Measurements from ENCODE around the gene OLFML2A. TPM values are rescaled to one million over a fixed set of nuclear protein-coding genes. Genes with fewer than 3 reads are reported as not detected.

OLFML2A gene
- total RNA-seq, 2 donors from 2014 or later = 16.7 to 18.5 TPM

- H3K27me3 ChIP-seq (replicated peaks; ENCODE audit: insufficient read depth) = no peaks in the 10 kb centered on the region
- intact Hi-C loops (cut with DNase I) = no loop called here
- TF ChIP-seq POLR2AphosphoS5 (IDR thresholded peaks at IDR 0.05) (no peak), POLR2A (IDR thresholded peaks at IDR 0.05) (no peak), CTCF (IDR thresholded peaks at IDR 0.05) (no peak)
- no peak overlapping the region for H3K27ac ChIP-seq
- no peaks in the 10 kb centered on the region for H3K4me1 ChIP-seq (replicated peaks)
- no peak for DNase-seq (ENCODE audit: low spot score)
- no peaks in the 10 kb centered on the region for H3K9me3 ChIP-seq
- 61% methylated on average over 9 of the region's 9 CpGs for WGBS
- H3K36me3 ChIP-seq = no peaks in the 10 kb centered on the region
- no peak overlapping the region for H3K4me3 ChIP-seq
Observed at GRCh38 chr9:124795881-124796431, 19.0 kb downstream of the OLFML2A start.

DNA sequence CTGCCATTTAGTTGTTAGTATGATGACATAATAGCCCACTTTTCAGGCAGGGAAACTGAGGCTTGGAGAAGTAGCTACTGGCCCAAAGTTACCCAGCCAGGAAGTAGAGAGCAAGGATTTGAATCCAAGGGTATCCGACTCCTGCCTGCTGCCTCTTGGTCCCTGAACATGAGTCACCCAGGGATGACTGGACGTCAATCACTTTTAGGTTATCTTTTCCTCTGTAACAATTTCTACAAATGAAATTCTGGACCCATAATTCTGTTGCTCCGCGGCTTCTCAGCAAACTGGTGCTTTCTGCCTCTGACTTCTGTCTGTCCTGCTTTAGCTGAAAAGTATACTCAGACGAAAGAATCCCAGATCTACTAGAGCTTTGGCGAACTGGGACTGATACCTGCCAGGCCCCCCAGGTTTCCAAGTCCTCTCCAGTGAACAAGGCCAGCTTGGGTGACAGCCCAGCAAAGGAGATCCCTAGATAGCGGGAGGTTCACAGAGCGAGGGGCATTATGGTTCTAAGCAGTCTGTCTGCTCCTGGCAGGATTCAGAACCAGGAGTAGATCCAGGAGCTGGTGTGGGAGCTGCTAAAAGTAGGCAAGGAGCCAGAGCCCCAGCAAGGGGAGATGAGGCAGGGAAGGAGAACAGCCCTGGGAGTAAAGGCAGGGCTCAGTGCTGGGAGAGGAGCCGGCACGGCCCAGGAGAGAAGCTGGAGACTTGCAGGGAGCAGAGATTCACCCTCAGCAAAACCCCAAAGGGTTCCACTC lies 20.6 kb downstream of the OLFML2A start:
- no peak for DNase-seq (ENCODE audit: low spot score)
- intact Hi-C loops (cut with DNase I) = no loop called here
- no peaks in the 10 kb centered on the region for H3K36me3 ChIP-seq
- H3K27ac ChIP-seq = no peak overlapping the region
- no peak overlapping the region for H3K4me3 ChIP-seq
- TF ChIP-seq POLR2A (IDR thresholded peaks at IDR 0.05) (no peak), POLR2AphosphoS5 (IDR thresholded peaks at IDR 0.05) (no peak), CTCF (IDR thresholded peaks at IDR 0.05) (no peak)
- no peaks in the 10 kb centered on the region for H3K27me3 ChIP-seq (replicated peaks; ENCODE audit: insufficient read depth)
- H3K4me1 ChIP-seq (replicated peaks) = no peaks in the 10 kb centered on the region
- H3K9me3 ChIP-seq = no peaks in the 10 kb centered on the region
- WGBS = 45% methylated on average over 10 of the region's 10 CpGs

DNA sequence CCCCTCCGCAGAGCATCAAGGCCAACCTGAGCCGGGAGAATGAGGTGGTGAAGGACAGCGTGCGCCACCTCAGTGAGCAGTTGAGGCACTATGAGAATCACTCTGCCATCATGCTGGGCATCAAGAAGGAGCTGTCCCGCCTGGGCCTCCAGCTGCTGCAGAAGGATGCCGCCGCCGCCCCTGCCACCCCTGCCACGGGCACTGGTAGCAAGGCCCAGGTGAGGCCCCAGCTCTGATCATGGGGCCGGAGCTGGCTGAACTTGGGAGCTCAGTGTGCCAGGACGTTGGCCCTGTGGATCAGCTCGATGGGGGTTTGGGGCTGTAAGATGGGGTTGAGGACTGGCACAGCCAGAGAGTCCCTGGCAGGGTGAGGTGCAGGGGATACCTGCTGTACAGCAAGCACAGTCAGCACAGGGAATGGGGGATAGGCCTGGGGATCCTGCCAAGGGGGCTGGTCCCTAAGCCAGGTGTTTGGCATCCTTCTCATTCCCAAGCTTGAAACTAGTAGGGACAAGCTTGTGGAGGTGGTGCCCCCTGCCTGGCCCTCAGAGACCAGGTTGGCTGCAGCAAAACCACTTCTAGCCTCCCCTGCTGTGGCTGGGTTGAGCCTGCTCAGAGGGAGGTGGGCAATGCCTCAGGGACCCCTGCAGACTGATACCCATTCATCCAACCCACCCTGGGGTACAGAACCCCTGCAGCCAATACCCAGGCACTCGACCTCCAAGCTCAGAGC lies 22.5 kb downstream of the OLFML2A start:
- Histone ChIP-seq H3K4me1 (replicated peaks) (no peaks in the 10 kb centered on the region), H3K36me3 (no peaks in the 10 kb centered on the region), H3K27ac (no peak overlapping the region), H3K9me3 (no peaks in the 10 kb centered on the region), H3K27me3 (replicated peaks; ENCODE audit: insufficient read depth) (no peaks in the 10 kb centered on the region), H3K4me3 (no peak overlapping the region)
- WGBS = 59% methylated on average over 13 of the region's 13 CpGs
- intact Hi-C loops (cut with DNase I) = no loop called here
- TF ChIP-seq CTCF (IDR thresholded peaks at IDR 0.05) (no peak), POLR2A (IDR thresholded peaks at IDR 0.05) (no peak), POLR2AphosphoS5 (IDR thresholded peaks at IDR 0.05) (no peak)
- DNase-seq (ENCODE audit: low spot score) = no peak

DNA sequence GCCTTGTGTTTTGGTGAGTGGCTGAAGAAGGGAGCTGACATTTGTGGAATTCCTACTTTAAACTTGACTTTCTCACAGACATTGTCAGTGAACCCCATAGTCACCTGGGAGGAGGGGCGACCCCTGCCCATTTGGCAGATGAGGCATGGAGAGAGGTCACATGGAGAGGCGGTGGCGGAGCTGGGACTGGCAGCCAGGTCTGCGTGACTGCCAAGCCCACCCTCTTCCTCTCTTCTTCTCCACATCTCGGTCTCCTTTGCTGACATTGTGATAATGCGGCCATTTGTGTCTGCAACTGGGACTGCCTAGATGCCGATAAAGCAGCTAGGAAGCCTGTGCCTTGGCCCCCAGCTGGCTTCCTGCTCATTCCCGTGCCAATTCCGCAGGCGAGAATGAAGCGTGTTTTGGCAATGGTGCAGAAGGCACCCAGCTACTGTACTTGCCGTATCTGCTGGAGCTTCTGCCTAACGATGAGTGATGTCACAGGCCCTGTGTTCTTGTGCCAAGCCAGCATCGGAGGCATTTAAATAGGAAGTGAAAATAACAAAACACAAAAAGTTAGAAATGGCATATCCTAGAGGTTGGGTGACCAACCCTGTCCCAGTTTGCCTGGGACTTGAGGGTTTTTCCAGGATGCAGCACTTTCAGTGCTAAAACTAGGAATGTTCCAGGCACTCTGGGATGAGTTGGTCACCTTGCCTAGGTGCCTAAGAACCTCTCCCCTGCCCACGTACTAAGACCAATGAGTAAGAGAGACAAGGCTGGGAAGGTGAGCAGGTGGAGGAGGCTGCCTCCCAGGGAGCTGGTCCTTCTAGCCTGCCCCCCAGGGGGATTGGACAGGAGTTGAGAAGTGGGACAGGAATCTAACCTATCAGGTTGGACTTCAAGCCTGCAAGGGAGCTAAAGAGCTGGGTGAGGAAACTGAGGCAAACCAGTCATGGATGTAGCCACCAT lies 23.6 kb downstream of the OLFML2A start:
- DNase-seq (ENCODE audit: low spot score) = no peak
- intact Hi-C loops (cut with DNase I) = no loop called here
- Histone ChIP-seq H3K9me3 (no peaks in the 10 kb centered on the region), H3K4me3 (no peak overlapping the region), H3K36me3 (no peaks in the 10 kb centered on the region), H3K27ac (no peak overlapping the region), H3K27me3 (replicated peaks; ENCODE audit: insufficient read depth) (no peaks in the 10 kb centered on the region), H3K4me1 (replicated peaks) (no peaks in the 10 kb centered on the region)
- TF ChIP-seq POLR2A (IDR thresholded peaks at IDR 0.05) (no peak), CTCF (IDR thresholded peaks at IDR 0.05) (no peak), POLR2AphosphoS5 (IDR thresholded peaks at IDR 0.05) (no peak)
- 22% methylated on average over 15 of the region's 15 CpGs for WGBS

Data from prostate gland (tissue), 2 donors.